OCI-LY1 (cell line): ENCODE data around the gene LRRC14B.

Experiments
- H2AFZ ChIP-seq: fragments of 200-600 bp; sonication (generic), shearing (Covaris generic); 2 replicates; pipeline ENCODE4 v1.6.0; 2014; ENCODE audit warnings: antibody characterized with exemption, mild to moderate bottlenecking, low read length
- H3F3A ChIP-seq: fragments of 200-600 bp; sonication (generic), shearing (Covaris generic); 2 replicates; pipeline ENCODE4 v1.6.0; 2014; ENCODE audit warnings: mild to moderate bottlenecking, antibody characterized with exemption, low read length, moderate library complexity; ENCODE audit not compliant: insufficient read depth
- H3K27ac ChIP-seq: fragments of 200-600 bp; sonication (generic); 2 replicates; pipeline ENCODE4 v1.5.1; 2014; ENCODE audit warnings: low read length, mixed run types, mild to moderate bottlenecking, low read depth; ENCODE audit not compliant: poor library complexity, severe bottlenecking
- H3K27me3 ChIP-seq: fragments of 200-600 bp; sonication (generic); 2 replicates; pipeline ENCODE4 v1.6.0; 2014; ENCODE audit warnings: antibody characterized with exemption, mild to moderate bottlenecking, low read length, moderate library complexity; ENCODE audit not compliant: insufficient read depth
- H3K36me3 ChIP-seq: fragments of 200-600 bp; sonication (generic); 2 replicates; pipeline ENCODE4 v1.6.1; 2014; ENCODE audit warnings: mild to moderate bottlenecking, antibody characterized with exemption, low read length, moderate library complexity, mixed read lengths; ENCODE audit not compliant: insufficient read depth
- H3K4me1 ChIP-seq: fragments of 200-600 bp; sonication (generic); 2 replicates; pipeline ENCODE4 v1.5.1; 2014; ENCODE audit warnings: mild to moderate bottlenecking, low read length, moderate library complexity; ENCODE audit not compliant: insufficient read depth, severe bottlenecking
- H3K4me2 ChIP-seq: fragments of 200-600 bp; sonication (generic), shearing (Covaris generic); 2 replicates; pipeline ENCODE4 v1.6.1; 2014; ENCODE audit warnings: low read length
- H3K4me3 ChIP-seq: fragments of 200-600 bp; sonication (generic); 2 replicates; pipeline ENCODE4 v1.5.1; 2014; ENCODE audit warnings: low read length, low read depth, mild to moderate bottlenecking, mixed read lengths; ENCODE audit not compliant: poor library complexity, severe bottlenecking
- H3K79me2 ChIP-seq: fragments of 200-600 bp; shearing (Covaris generic); 2 replicates; pipeline ENCODE4 v1.6.1; 2016; ENCODE audit warnings: mixed run types, low read length, mixed read lengths; ENCODE audit not compliant: insufficient read depth
- H3K9ac ChIP-seq: fragments of 200-600 bp; sonication (generic), shearing (Covaris generic); 2 replicates; pipeline ENCODE4 v1.6.1; 2014; ENCODE audit warnings: mild to moderate bottlenecking, low read length, mixed read lengths
- H3K9me2 ChIP-seq: fragments of 200-600 bp; sonication (generic), shearing (Covaris generic); 2 replicates; pipeline ENCODE4 v1.6.1; 2014; ENCODE audit warnings: low read depth, mild to moderate bottlenecking, low read length, mixed read lengths
- H3K9me3 ChIP-seq: fragments of 200-600 bp; shearing (Covaris generic); 2 replicates; pipeline ENCODE4 v1.6.1; 2014; ENCODE audit warnings: low read length, mixed read lengths
- H4K20me1 ChIP-seq: fragments of 200-600 bp; sonication (generic), shearing (Covaris generic); 2 replicates; pipeline ENCODE4 v1.6.0; 2016; ENCODE audit warnings: mild to moderate bottlenecking, low read length; ENCODE audit not compliant: insufficient read depth
- EZH2 ChIP-seq: fragments of 200-600 bp; sonication (generic), shearing (Covaris generic); IDR thresholded peaks from 2 replicates; pipeline ENCODE4 v1.8.0; 2017; ENCODE audit warnings: borderline replicate concordance, mixed run types, mild to moderate bottlenecking, antibody characterized with exemption, low read length, moderate library complexity, mixed read lengths
- TF ChIP-seq, protein P1 (sequence below): fragments of 200-600 bp; sonication (generic), shearing (Covaris generic); IDR thresholded peaks from 2 replicates; pipeline ENCODE4 v1.5.1; 2017; ENCODE audit warnings: mild to moderate bottlenecking, antibody characterized with exemption, low read length, moderate library complexity, mixed read lengths

Gene LRRC14B

GRCh38 chr5:172421-172820 lies 18.9 kb upstream of the LRRC14B start:
- H3K4me3 ChIP-seq = no peak overlapping the region
- H3K27ac ChIP-seq = no peak overlapping the region
- H3K9ac ChIP-seq = no peak overlapping the region
- no peaks in the 10 kb centered on the region for H3K4me1 ChIP-seq
- H3K36me3 ChIP-seq = no peaks in the 10 kb centered on the region
- no peak overlapping the region for H3K4me2 ChIP-seq
- no peak overlapping the region for H2AFZ ChIP-seq
- H3K79me2 ChIP-seq = no peaks in the 10 kb centered on the region
- TF ChIP-seq, protein P1, sequence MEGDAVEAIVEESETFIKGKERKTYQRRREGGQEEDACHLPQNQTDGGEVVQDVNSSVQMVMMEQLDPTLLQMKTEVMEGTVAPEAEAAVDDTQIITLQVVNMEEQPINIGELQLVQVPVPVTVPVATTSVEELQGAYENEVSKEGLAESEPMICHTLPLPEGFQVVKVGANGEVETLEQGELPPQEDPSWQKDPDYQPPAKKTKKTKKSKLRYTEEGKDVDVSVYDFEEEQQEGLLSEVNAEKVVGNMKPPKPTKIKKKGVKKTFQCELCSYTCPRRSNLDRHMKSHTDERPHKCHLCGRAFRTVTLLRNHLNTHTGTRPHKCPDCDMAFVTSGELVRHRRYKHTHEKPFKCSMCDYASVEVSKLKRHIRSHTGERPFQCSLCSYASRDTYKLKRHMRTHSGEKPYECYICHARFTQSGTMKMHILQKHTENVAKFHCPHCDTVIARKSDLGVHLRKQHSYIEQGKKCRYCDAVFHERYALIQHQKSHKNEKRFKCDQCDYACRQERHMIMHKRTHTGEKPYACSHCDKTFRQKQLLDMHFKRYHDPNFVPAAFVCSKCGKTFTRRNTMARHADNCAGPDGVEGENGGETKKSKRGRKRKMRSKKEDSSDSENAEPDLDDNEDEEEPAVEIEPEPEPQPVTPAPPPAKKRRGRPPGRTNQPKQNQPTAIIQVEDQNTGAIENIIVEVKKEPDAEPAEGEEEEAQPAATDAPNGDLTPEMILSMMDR = no peak
- no peak for TF ChIP-seq EZH2
- no peaks in the 10 kb centered on the region for H3F3A ChIP-seq
- no peaks in the 10 kb centered on the region for H3K9me3 ChIP-seq
- H3K9me2 ChIP-seq = no peaks in the 10 kb centered on the region
- H3K27me3 ChIP-seq = 0 out of 2 replicates have a peak, but pooled peaks cover 4% of the 10 kb centered on the region
- H4K20me1 ChIP-seq = no peaks in the 10 kb centered on the region

GRCh38 chr5:172841-173251 lies 18.4 kb upstream of the LRRC14B start:
- Histone ChIP-seq H3K4me3 (no peak overlapping the region), H3K9me3 (no peaks in the 10 kb centered on the region), H3F3A (no peaks in the 10 kb centered on the region), H3K27ac (no peak overlapping the region), H3K9me2 (no peaks in the 10 kb centered on the region), H4K20me1 (no peaks in the 10 kb centered on the region), H3K36me3 (no peaks in the 10 kb centered on the region), H3K79me2 (no peaks in the 10 kb centered on the region), H3K9ac (no peak overlapping the region), H3K4me1 (no peaks in the 10 kb centered on the region), H3K4me2 (no peak overlapping the region), H3K27me3 (0 out of 2 replicates have a peak, but pooled peaks cover 4% of the 10 kb centered on the region), H2AFZ (no peak overlapping the region)
- TF ChIP-seq EZH2 = no peak
- TF ChIP-seq, protein P1 = no peak

DNA sequence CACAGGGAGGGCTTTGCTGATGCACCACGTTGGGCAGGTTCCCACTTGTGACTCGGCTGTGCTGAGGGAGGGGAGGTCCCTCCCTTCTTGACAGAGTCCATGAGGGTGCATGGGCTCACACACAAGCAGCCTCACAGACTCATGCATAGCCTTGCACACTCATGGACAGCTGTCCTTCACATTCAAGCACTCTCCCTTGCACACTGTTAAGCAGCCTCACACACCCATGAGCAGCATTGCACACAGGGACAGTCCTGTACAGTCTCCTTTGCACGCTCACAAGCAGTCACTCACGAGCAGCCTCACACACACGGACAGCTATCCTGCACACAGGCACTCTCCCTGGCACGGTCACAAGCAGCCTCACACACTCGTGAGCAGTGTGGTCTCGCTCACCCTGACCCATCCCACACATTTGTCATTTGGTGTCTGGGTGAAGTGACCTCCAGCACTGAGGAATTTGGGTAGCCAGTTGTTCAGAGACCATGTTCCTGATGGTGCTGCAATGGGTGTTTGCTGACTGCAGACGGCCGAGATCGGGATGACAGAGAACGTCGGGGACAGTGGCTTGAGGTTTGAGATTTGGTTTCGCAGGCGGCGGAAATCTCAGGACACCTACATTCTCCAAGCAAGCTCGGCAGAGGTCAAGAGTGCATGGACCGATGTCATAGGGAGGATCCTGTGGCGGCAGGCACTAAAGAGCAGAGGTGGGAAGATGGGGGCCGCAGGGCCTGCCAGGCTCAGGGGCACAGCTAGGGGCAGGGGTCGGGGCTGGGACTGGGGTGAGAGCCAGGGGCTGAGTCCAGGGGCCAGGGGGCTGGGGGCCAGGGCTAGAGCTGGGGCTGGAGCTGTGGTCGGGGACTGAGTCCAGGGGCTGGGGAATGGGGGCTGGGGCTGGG lies 17.7 kb upstream of the LRRC14B start:
- H2AFZ ChIP-seq = no peak overlapping the region
- H3K9me2 ChIP-seq = no peaks in the 10 kb centered on the region
- 0 out of 2 replicates have a peak, but pooled peaks cover 4% of the 10 kb centered on the region for H3K27me3 ChIP-seq
- no peaks in the 10 kb centered on the region for H4K20me1 ChIP-seq
- H3F3A ChIP-seq = no peaks in the 10 kb centered on the region
- H3K27ac ChIP-seq = no peak overlapping the region
- no peak for TF ChIP-seq EZH2
- TF ChIP-seq, protein P1 = no peak
- no peak overlapping the region for H3K9ac ChIP-seq
- no peaks in the 10 kb centered on the region for H3K79me2 ChIP-seq
- H3K9me3 ChIP-seq = no peaks in the 10 kb centered on the region
- no peaks in the 10 kb centered on the region for H3K4me1 ChIP-seq
- no peak overlapping the region for H3K4me3 ChIP-seq
- no peaks in the 10 kb centered on the region for H3K36me3 ChIP-seq
- no peak overlapping the region for H3K4me2 ChIP-seq
